GM19397 (cell line): ENCODE results near the gene ARHGAP27.

ENCODE experiments used
- ATAC-seq: cut with Tn5 transposase; IDR thresholded peaks from one replicate; pipeline ENCODE4 v1.9.1; 2021; ENCODE audit warnings: mild to moderate bottlenecking, moderate library complexity; ENCODE audit not compliant: unreplicated experiment

Gene ARHGAP27

DNA sequence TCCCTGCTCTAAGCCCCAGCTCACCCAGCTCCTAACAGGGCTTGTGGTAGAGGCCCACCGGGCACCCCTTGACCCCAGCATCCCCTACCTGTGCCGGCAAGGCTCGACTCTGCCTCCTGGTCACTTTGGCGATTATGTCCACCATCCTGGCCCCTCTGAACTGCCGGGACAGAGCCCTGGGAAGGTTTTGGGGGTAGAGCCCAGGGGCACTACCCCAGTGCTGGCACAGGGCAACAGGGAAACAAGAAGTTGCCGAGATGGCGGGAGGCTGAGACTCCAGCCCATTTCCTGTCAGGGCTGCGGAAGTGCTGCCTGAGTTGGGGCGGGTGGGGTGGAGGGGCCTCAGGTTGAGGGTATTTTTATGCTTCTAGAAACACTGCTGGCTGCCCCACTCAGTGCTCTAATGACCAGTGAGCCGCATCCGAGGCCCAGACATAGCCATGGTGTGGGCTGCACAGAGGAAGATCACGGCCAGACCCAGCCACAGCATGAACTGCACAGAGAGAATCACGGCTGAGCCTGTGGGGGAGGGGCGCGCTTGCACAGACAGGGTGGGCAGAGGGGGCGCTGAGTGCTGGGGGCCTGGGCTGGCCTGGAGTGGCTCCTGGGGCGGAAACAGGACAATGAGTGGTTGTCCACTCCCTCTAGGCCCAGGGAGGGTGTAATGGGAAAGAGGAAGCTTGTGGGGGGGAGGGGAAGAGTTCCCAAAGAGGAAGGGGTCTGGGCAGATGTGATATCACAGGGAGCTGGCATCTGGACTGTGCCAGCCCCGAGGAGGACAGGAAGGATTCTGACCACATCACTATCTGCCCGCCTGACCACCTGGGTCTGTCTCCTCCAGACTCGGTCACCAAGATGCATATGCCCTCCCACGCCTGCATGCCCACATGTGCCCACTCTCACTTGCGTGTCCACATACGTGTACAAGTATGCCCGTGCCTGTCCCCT lies 22.3 kb downstream of the ARHGAP27 start:
- no peak for ATAC-seq

DNA sequence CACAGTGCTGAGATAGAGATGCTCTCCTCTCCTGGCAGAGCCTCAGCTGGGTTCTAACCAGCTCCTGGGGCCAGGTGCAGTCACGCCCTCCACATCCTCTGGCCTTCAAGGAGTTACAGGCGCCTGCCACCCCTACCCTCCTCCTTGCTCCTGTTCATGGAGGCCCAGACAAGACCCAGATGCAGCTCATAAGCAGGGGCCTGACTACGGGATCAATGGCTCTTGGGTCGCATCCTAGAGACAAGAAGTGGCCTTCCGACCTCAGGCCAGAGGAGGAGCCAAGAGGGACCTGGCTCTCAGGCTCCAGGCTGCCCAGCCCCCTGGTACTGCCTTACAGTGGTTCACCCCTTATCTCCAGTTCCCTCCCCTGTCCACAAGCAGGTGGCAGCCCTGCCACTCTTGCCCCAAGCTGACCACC lies 23.0 kb downstream of the ARHGAP27 start:
- ATAC-seq, result no peak

DNA sequence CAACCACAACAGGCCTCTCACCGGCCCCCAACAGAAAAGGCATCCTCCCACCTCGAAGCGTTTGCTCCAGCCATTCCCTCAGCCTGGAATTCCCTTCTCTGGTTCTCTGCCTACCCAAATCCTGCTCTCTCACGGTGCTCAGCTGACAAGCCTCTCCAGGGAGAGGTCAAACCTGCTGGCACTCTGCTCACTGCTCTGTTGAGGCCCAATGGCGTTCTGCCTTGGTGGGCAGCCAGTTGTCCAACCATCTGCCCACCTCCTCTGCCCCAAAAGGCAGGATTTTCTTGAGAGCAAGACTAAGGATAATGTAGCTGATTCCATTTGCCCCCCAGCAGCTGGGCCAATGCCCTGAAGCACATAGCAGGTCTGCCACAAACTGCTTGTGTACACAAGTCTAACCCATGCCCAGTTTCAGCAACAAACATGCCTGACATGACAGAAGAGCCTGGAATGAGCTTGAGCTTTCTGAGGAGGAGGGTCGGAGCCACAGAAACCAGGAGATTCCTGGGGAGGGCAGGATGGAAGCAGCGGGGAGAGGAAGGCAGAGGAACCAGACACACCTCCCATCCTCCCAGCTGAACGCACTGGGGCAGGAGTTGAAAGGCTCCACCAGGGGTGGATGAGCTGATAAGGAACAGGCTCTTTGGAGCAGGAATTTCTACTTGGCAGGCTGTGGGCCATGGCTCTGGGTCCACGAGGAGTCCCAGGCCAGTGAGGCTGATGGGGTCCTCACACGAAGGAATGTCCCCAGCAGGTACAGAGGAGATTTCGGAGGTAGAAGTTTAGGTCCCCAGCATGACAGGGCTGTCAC lies 23.9 kb downstream of the ARHGAP27 start:
- no peak for ATAC-seq

DNA sequence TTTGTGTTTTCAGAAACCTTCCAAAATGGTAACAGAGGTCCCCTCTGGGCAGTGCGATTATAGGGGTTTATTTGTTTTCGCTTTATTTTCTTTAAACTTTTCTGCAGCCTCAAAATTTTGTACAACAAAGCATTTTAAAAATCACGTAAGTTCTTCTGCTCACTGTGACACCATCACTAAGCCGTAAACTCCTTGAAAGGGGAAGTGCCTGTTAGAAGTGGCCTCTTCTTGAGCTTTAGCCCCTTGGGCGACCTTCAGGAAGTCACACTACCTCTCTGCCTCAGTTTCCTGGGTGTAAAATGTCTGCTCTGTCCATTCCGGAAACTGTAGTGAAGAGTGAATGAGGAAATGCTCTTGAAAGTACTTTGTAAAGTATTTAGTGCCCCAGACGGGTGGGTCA lies 26.6 kb downstream of the ARHGAP27 start:
- no peak for ATAC-seq

DNA sequence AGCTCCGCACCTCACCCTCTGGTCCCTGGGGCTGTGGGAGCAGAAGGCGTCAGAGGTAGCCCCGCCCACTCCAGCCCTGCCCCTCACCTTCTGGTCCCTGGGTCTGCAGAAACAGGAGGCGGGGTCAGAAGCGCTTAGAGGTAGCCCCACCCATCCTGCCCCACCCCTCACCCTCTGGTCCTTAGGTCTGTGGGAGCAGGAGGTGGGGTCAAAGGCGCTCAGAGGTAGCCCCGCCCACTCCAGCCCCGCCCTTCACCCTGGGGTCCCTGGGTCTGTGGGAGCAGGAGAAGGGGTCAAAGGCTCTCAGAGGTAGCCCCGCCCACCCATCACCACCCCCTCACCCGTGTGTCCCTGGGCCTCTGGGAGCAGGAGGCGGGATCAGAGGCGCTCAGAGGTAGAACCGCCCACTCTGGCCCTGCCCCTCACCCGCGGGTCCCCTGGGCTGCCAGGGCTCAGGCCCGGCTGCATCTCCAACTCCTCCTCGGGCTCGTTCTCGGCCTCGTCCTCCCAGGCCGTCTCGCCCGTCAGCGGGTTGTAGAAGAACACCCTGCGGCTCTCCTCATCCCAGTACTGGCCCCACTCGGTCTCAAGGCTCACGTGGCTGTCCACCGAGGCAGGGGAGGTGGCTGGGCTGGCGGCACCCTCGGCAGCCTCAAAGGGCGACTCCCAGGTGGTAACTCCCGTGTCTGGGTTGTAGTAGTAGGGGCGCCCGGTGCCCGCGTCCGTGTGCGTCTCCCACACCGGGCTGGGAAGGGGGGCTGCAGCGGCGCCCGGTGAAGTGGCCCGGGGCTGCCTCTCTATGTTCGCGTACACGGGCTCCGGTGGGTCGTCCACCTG lies 27.2 kb downstream of the ARHGAP27 start:
- ATAC-seq, result no peak

DNA sequence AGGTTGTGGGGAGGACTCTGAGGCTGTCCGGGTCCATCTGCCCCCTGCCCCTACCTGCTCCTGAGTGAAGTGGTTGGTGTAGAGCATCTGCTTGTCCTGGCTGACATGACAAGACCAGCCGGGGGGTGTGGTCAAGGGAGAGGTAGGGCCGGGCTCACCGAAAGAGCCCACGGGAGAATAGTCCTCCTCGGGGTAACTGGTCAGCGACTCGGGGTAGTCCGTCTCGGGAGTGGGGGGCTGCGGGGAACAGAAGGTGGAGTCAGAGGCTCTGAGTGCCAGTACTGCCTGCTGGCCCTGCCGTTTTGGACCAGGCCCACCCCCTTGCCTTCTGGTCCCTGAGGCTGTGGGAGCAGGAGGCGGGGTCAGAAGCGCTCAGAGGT lies 27.8 kb downstream of the ARHGAP27 start:
- no peak for ATAC-seq

DNA sequence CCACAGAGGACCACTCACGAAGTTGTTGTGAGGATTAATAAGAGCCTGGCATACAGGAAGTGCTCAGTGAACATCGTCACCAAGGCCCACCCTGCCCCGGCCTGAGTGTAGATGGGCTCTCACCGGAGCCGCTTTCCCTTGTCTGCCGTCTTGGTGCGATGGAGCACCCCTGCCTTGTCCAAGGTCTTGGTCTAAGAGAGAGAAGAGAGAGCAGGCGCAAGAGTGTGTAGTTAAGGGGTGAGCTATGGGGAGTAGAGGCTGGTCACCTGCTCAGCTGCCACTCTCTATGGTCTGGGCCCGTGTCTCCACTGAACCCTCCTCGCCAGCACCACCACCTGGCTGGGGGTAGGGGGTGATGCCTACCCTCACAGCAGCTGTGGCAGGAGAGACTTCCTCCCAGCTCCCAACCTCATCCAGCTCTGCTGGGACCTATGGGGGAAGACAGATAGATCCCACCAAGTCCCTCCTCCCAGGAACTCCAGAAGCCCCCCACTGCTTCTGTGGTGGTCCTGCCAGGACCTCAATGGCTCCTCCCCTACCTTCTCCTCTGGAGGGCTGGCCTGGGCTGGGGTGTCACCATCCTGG lies 28.7 kb downstream of the ARHGAP27 start:
- ATAC-seq, result no peak

DNA sequence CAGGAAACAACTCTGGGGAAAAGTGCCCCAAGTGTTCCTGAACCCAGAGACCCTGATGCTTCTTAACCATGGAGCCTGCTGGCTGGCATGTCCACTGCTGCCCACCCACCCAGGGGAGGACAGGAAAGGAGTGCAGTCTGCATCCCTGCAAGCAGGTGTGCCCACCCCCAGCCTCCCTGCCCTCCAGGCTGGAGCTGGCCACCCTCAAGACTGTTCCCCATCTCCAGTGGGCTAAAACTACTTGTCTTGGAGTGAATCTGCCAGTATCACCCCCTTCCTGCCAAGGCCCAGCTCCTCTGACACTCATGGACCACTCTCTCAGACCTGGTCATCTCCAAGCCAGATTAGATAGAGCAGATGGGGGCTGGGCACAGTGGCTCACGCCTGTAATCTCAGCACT lies 29.8 kb downstream of the ARHGAP27 start:
- no peak for ATAC-seq

DNA sequence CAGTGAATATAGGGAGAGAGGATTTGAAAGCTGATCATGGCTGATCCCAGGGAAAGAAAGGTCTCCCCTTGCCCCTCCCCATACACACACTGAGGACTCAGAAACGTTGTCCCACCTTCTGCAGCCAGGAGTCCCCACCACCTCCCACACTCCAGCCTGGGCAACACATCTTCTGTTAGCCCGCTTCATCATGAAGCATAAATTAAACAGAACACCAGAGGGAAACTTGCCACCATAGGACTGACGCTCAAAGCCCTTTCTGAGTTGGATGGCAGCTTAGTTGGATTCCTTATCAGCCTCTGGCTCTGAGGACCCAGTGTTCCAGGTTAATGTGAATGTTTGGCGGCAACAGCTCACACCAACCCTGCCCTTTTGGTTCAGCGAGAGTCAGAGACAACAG lies 33.9 kb downstream of the ARHGAP27 start:
- no peak for ATAC-seq

DNA sequence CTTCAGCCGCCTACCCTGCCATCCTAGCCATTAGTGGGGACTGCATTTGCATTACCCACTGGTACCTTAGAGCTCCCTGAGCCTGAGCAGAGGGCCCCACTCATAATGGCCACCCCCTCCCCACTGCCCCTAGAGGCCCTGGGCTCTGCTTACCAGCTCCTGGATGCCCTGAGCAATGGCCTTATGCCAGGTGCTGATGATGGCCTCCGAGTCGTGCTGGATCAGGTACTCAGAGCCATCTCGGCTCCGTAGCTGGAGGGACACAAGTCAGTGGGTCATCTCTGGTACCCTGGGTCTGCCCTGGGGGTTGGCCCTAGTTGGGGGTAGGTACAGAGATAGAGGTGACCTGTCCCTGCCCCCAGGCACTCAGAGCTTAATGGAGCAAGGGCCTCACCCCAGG lies 34.9 kb downstream of the ARHGAP27 start:
- no peak for ATAC-seq

DNA sequence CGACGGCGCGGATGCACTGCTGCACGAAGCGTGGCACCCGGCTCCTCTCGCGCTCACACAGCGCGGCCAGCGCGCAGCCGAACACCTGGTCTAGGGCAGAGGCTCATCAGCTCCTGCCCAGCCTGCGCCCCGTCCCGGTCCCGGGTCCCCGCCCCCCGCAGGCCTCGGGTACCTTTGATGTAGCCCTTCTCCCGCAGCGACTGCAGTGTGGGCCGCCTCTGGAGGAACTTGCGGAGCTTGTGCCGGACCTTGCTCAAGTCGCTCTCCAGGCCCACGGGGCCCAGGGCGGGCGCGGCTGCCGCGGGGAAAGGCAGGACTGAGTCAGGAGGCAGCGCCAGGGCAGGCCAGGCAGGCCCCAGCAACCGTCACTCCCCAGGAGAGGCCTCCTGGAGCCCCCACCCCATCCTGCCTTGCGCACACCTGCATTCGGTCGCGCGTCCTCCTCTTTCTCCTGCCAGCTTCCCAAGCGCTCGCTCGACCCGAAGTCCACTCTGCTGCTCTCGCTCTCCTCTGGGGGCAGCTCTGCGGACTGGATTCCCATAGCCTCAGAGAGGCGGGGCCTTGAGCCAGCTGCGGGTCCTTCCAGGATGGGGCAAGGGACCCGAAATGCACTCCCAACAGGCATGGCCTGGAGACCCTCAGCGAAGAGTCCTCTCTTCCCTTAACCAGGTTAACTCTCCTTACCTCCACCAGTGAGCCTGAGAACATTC lies 36.0 kb downstream of the ARHGAP27 start:
- ATAC-seq, result no peak

DNA sequence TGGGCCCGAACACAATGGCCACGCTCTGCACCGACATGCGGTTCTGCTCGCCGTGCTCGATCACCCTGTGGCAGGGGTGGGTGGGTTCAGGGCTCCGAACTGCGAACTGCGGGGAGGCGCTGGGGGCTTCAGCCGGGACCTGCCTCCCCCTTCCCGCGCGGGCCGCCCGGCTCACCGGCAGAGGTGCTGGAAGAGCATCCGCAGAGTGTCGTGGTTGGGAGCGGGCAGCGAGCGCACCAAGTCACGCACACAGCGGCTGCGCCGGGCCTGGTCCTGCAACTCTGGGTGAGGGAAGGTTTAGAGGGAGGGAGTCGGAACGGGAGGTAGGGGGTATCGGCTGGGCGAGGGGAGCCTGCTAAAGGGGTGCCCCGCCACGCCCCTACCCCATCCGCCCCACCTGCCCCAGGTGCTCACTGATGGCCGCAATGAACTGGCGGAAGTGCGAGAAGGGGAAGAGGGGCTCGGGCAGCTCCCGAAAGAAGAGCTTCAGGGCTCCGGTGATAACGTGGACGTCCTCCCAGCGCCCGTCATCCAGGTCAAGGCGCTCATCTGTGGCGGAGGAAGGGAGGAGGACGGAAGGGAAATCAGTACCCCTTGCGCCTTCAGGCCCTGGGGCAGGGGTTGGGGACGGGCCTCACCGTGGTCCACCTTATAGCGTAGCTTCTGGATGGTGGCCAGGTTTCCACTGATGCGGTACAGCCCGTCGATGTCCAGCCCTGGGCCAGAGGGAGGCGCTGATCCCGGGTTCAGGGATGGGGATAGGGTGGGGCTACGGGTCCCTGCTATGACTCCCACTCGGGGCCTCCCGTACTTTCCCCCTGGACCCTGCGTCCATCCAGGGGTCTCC lies 36.9 kb downstream of the ARHGAP27 start:
- ATAC-seq, result no peak

DNA sequence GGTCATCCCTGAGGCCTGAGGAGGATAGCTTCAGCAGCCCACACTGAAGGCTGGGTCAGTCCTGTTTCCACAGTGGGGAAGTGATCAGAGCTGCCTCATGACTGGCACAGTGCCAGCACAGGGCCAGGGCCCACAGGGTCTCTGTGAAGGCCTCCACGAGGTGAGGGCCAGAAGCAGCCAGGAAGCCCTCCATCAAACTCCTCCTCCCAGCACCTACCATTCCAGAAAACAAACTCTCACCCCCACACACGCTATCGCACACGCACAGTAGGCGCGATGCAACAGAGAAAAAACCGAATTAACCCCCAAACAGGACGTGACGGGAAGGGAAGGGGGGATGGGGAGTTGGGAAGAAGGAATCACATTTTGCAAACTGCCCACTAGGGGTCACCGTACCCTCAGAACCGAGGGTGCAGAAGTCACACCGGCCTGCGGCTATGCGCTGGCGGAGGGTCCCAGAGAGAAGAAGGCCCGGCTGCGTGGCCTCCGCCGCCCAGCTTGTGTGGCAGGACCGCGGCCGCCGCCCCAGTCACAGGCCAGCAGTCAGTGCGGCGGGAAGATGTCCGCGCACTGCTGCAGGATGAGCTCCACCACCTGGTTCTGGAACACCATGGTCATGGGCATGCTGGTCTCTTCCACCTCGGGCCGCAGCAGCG lies 37.6 kb downstream of the ARHGAP27 start:
- no peak for ATAC-seq

DNA sequence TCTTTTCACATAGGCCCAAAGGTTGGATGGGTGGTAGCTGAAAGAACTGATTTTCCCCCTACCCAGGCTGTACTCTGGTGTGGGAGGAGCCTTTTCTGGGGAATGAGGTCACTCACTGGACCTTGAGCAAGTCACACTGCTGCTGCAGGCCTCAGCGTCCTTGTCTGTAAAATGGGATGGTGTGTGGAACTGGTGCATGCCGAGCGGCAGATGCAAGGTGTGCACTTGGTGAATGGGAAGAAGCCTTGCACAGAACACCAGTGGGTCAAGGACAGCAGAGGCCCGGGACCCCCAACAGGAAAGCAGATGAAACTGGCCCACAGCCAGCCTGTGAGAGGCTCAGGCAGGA lies 38.1 kb downstream of the ARHGAP27 start:
- ATAC-seq, result no peak

DNA sequence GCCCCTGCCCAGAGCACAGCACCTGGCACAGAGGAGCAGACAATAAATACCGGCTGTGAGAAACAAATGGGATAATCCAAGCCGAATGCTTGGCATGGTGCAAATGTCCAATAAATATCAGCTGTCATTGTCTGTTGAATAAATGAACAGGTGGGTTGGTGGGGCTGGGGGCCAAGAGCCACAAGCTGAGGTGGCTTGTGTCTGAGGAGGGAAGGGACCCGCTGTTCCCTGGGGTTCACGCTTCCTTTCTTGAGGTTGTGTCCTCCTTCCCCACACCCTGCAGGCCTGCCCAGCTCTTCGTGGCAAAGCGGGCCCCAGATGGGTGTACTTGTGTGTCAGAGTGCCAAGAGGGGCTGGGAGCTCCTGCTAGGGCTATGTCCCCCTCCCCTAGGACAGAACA lies 38.6 kb downstream of the ARHGAP27 start:
- ATAC-seq, result no peak

DNA sequence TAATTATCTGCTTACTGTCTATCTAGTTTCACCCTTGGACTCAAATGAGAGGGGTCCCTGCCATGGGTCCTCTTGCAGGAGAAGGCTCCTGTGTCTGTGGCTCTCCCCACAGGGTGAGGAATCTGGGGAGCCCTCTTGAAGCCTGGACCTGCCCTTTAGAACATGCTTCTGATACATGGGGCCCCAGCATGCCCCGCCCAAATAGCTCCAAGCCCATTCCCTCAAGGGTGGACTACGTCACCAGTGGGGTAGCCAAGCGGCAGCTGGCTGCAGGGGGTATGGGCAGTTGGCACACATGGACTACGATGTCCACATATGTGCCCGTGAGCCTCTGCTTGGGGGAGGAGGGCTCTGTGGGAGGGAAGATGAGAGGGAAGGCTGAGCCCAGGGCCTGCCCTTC lies 39.3 kb downstream of the ARHGAP27 start:
- ATAC-seq, result no peak

DNA sequence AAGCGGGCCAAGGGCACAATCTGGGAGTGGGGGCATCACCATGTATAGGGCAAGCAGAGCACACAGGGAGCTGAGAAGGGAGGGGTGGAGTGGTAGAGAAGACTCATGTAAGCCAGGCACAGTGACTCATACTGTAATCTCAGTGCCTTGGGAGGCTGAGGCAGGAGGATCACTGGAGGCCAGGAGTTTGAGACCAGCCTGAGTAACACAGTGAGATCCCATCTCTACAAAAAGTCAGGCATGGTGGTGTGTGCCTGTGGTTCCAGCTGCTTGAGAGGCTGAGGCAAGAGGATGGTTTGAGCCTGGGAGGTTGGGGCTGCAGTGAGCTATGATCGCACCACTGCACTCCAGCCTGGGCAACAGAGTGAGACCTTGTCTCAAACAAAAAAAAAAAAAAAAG lies 40.8 kb downstream of the ARHGAP27 start:
- ATAC-seq, result no peak

DNA sequence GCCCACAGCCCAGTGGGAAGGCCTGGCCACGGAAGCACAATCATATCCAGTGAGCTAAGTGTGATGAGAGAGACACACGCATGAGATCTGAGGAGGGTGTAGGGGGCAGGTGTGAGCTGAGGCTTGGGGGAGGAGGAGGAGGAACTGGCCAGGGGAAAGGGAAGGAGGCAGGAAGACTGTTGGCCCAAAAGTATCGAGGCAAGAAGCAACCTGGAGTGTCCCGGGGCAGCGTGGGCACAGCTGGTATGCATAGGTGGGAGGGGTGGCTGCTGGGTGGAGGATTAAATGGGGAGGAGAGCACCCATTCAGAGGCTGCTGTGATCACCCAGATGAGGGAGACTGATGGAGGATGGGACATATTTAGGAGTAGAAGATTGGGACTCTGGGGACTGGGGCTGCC lies 41.4 kb downstream of the ARHGAP27 start:
- ATAC-seq, result no peak

DNA sequence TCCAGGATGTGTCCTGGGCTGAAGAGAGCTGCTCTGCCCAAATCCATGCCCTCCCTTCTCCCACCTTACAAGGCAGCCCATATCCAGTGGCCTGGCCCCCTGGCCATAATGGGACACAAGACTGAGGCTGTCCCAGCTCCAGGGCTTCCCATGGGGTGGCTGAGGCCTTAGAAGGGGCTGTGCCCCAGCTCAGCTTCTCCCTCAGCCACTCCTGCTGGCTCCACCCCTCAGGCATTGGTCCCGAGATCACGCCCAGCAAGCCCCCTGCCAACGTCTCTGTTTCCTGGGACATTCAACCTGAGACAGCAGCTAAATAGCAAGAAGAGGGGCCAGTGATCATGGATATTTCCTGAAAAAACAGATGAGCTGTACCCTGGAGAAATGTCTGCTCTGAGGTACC lies 43.3 kb downstream of the ARHGAP27 start:
- no peak for ATAC-seq
